A549 (cell line): ENCODE results near the gene TMED9. TPM values are rescaled to one million over a fixed set of nuclear protein-coding genes. Genes with fewer than 3 reads are reported as not detected.

ENCODE experiments used
- ATAC-seq, 2 experiments: fragments of 200-7000 bp in 1 of 2; fragments of >200 bp in 1 of 2; cut with Nextera tagmentation in 1 of 2; cut with Tn5 transposase in 1 of 2; 3 replicates each; pipeline versions ENCODE4 v1.8.0 to v1.9.1; 2018 to 2020; ENCODE audit warnings: mild to moderate bottlenecking in 1 of 2, moderate library complexity in 1 of 2
- CTCF ChIA-PET: fragments of 300-600 bp; sonication (Branson Sonifier 250); formaldehyde crosslinking; extraction: SDS; loops from one replicate; lab custom pipeline; 2021; ENCODE audit warnings: antibody characterized with exemption, inconsistent platforms; lab: Yijun Ruan, JAX
- POLR2A ChIA-PET: fragments of 350-600 bp; formaldehyde crosslinking; extraction: SDS; loops from one replicate; lab custom pipeline; 2021; ENCODE audit warnings: antibody characterized with exemption, inconsistent platforms; lab: Yijun Ruan, JAX
- DNase-seq, 2 experiments: peaks; one replicate each; pipeline versions ENCODE4 v3.0.0 to v3.0.0-alpha.2; 2011 to 2016; ENCODE audit warnings: low read depth in 1 of 2, low spot score in 1 of 2
- FAIRE-seq: peaks from 2 replicates; lab custom pipeline; 2011; peaks lifted over from hg19 to GRCh38; lab: Jason Lieb, UNC
- H3K27ac ChIP-seq, 2 experiments: fragments of >200 bp; sonication (Bioruptor Twin); formaldehyde crosslinking; 3 replicates each; pipeline ENCODE4 v1.5.1; 2016 to 2017
- H3K4me1 ChIP-seq: fragments of >200 bp; sonication (Bioruptor Twin); formaldehyde crosslinking; 3 replicates; pipeline ENCODE4 v1.6.1; 2016
- H3K4me2 ChIP-seq: fragments of >200 bp; sonication (Bioruptor Twin); formaldehyde crosslinking; 3 replicates; pipeline ENCODE4 v1.6.1; 2016
- H3K4me3 ChIP-seq: fragments of >200 bp; sonication (Bioruptor Twin); formaldehyde crosslinking; 3 replicates; pipeline ENCODE4 v1.5.1; 2016
- H3K9me3 ChIP-seq: fragments of >200 bp; sonication (Bioruptor Twin); formaldehyde crosslinking; 3 replicates; pipeline ENCODE4 v1.6.1; 2016
- BHLHE40 ChIP-seq: IDR thresholded peaks from 2 replicates; pipeline ENCODE4 v1.6.1; 2012; ENCODE audit warnings: low read depth, low read length, inconsistent platforms
- CBX8 ChIP-seq: fragments of 200-600 bp; sonication (generic); IDR thresholded peaks from 2 replicates; pipeline ENCODE4 v1.6.1; 2016
- CEBPB ChIP-seq, 2 experiments: fragments of >200 bp in 1 of 2; sonication (Bioruptor Twin) in 1 of 2; formaldehyde crosslinking in 1 of 2; IDR thresholded peaks; 2 replicates each; pipeline ENCODE4 v1.6.1; 2012 to 2016
- CHD4 ChIP-seq: fragments of 200-600 bp; sonication (generic); IDR thresholded peaks from 2 replicates; pipeline ENCODE4 v1.6.1; 2016; ENCODE audit warnings: antibody characterized with exemption, mild to moderate bottlenecking, borderline replicate concordance
- CTCF ChIP-seq: fragments of >200 bp; sonication (Bioruptor Twin); formaldehyde crosslinking; IDR thresholded peaks from 3 replicates; pipeline ENCODE4 v1.5.1; 2016
- E2F6 ChIP-seq: IDR thresholded peaks from 2 replicates; pipeline ENCODE4 v1.6.1; 2012; ENCODE audit warnings: low read depth, borderline replicate concordance
- EHF ChIP-seq: fragments of 250-450 bp; sonication (Bioruptor Pico); IDR thresholded peaks from 2 replicates; pipeline ENCODE4 v1.5.0; 2020; ENCODE audit warnings: mild to moderate bottlenecking
- ESRRA ChIP-seq: fragments of 150-350 bp; IDR thresholded peaks from 2 replicates; pipeline ENCODE4 v1.6.1; 2014; ENCODE audit warnings: mild to moderate bottlenecking, low read length, borderline replicate concordance
- GATA3 ChIP-seq: IDR thresholded peaks from 2 replicates; pipeline ENCODE4 v1.6.1; 2012; ENCODE audit warnings: borderline replicate concordance
- HDAC2 ChIP-seq: fragments of 200-600 bp; sonication (generic); IDR thresholded peaks from 2 replicates; pipeline ENCODE4 v1.6.1; 2016
- HEYL ChIP-seq: fragments of 250-450 bp; sonication (Bioruptor Pico); IDR thresholded peaks from 2 replicates; pipeline ENCODE4 v1.8.0; 2021; ENCODE audit warnings: mild to moderate bottlenecking, moderate library complexity
- HMGXB4 ChIP-seq: fragments of 250-450 bp; sonication (Bioruptor Pico); IDR thresholded peaks from 2 replicates; pipeline ENCODE4 v1.5.0; 2021; ENCODE audit warnings: mild to moderate bottlenecking, moderate library complexity, borderline replicate concordance
- HOXA7 ChIP-seq: fragments of 250-450 bp; sonication (Bioruptor Pico); IDR thresholded peaks from 2 replicates; pipeline ENCODE4 v1.5.0; 2020; ENCODE audit warnings: mild to moderate bottlenecking, moderate library complexity
- JUN ChIP-seq, 2 experiments: fragments of >200 bp; sonication (Bioruptor Twin); formaldehyde crosslinking; IDR thresholded peaks; 2 replicates in 1 of 2; 3 replicates in 1 of 2; pipeline ENCODE4 v1.6.1; 2016 to 2017
- JUNB ChIP-seq: fragments of >200 bp; sonication (Bioruptor Twin); formaldehyde crosslinking; IDR thresholded peaks from 2 replicates; pipeline ENCODE4 v1.6.1; 2016
- KDM1A ChIP-seq: fragments of 200-600 bp; sonication (generic); IDR thresholded peaks from 2 replicates; pipeline ENCODE4 v1.6.1; 2016; ENCODE audit warnings: low read depth, mild to moderate bottlenecking
- MAFK ChIP-seq: fragments of 450-650 bp; IDR thresholded peaks from 2 replicates; pipeline ENCODE4 v1.6.1; 2014; ENCODE audit not compliant: partially characterized antibody
- MAX ChIP-seq: IDR thresholded peaks from 2 replicates; pipeline ENCODE4 v1.6.1; 2012
- MAZ ChIP-seq: fragments of 150-350 bp; IDR thresholded peaks from 2 replicates; pipeline ENCODE4 v1.6.1; 2014; ENCODE audit warnings: antibody characterized with exemption, low read depth, low read length, borderline replicate concordance
- NPAS2 ChIP-seq: fragments of 250-450 bp; sonication (Bioruptor Pico); IDR thresholded peaks from 2 replicates; pipeline ENCODE4 v1.8.0; 2022; ENCODE audit warnings: mild to moderate bottlenecking, moderate library complexity, borderline replicate concordance
- PHF8 ChIP-seq: fragments of 200-600 bp; sonication (generic); IDR thresholded peaks from 2 replicates; pipeline ENCODE4 v1.6.1; 2016; ENCODE audit warnings: low read depth, mild to moderate bottlenecking, antibody characterized with exemption, moderate library complexity, borderline replicate concordance
- POLR2A ChIP-seq: IDR thresholded peaks from 2 replicates; pipeline ENCODE4 v1.6.1; 2012; ENCODE audit warnings: mild to moderate bottlenecking, low read length
- POLR2AphosphoS2 ChIP-seq: conservative IDR thresholded peaks from 2 replicates; pipeline ENCODE4 v1.6.1; 2012; ENCODE audit warnings: low read length, improper control_type of control experiment, inconsistent platforms
- RARB ChIP-seq: fragments of 250-450 bp; sonication (Bioruptor Pico); IDR thresholded peaks from 2 replicates; pipeline ENCODE4 v1.8.0; 2021; ENCODE audit warnings: mild to moderate bottlenecking, moderate library complexity
- SMC3 ChIP-seq: fragments of >200 bp; sonication (Bioruptor Twin); formaldehyde crosslinking; IDR thresholded peaks from 3 replicates; pipeline ENCODE4 v1.6.1; 2018; ENCODE audit warnings: inconsistent platforms
- TFCP2L1 ChIP-seq: fragments of 250-450 bp; sonication (Bioruptor Pico); IDR thresholded peaks from 2 replicates; pipeline ENCODE4 v1.5.0; 2021; ENCODE audit warnings: mild to moderate bottlenecking
- TP53 ChIP-seq: fragments of 250-450 bp; sonication (Bioruptor Pico); IDR thresholded peaks from 2 replicates; pipeline ENCODE4 v1.5.0; 2021; ENCODE audit warnings: mild to moderate bottlenecking, moderate library complexity
- USF2 ChIP-seq: fragments of 450-650 bp; IDR thresholded peaks from 2 replicates; pipeline ENCODE4 v1.6.1; 2014; ENCODE audit warnings: antibody characterized with exemption
- ZFP36 ChIP-seq: fragments of 450-650 bp; IDR thresholded peaks from 2 replicates; pipeline ENCODE4 v1.6.1; 2014; ENCODE audit warnings: borderline replicate concordance; ENCODE audit not compliant: partially characterized antibody
- WGBS: methylation state at CpG from one replicate; pipeline ENCODE4 v1.1.6; 2017; ENCODE audit errors: missing lambda C conversion rate; 5-methylcytosine and 5-hydroxymethylcytosine counted together
- polyA plus RNA-seq, 4 experiments: library from polyadenylated mRNA; depleted of rRNA in 3 of 4; stranded (reverse); fragments of >200 nt; fragmentation: RNase III in 1 of 4; extraction: RNeasy Plus Mini Kit Qiagen cat#74134 plus additional on column Dnase treatment in 1 of 4; gene quantifications; 2 replicates in 3 of 4; 3 replicates in 1 of 4; pipeline ENCODE4 v1.2.3, GENCODE V29; 2011 to 2017

TMED9 gene
- polyA plus RNA-seq, 2 of the 4 experiments (the other 2 are of a cell fraction), result 168 to 236 TPM

- no peak for TF ChIP-seq TP53 (CRISPR knock-in tag)
- TF ChIP-seq RARB (CRISPR knock-in tag), result no peak
- TF ChIP-seq GATA3, result no peak
- TF ChIP-seq TFCP2L1 (CRISPR knock-in tag), result no peak
- TF ChIP-seq ESRRA, result no peak
- TF ChIP-seq POLR2A, result no peak
- TF ChIP-seq MAZ, result no peak
- TF ChIP-seq SMC3, result no peak
- no peak for TF ChIP-seq BHLHE40
- no peak for TF ChIP-seq HMGXB4 (CRISPR knock-in tag)
- no peak for TF ChIP-seq CTCF
- TF ChIP-seq JUNB, result no peak
- TF ChIP-seq JUN (IDR thresholded peaks at IDR 0.05), result no peak
- no peak for TF ChIP-seq USF2
- no peak for TF ChIP-seq KDM1A
- TF ChIP-seq POLR2AphosphoS2, result no peak
- TF ChIP-seq CEBPB (IDR thresholded peaks at IDR 0.05), result no peak
- no peak for TF ChIP-seq HDAC2
- TF ChIP-seq ZFP36, result no peak
- H3K4me3 ChIP-seq, result no peak overlapping the region
- no peaks in the 10 kb centered on the region for H3K9me3 ChIP-seq
- ChIA-PET POLR2A (no interaction called here), CTCF (interaction anchor here (1.0 to 2.4 kb wide), 4 partner anchors 28 to 49 kb away, joined by 3 to 9 read pairs (median 4); no protein-coding TSS in a partner anchor)
- H3K27ac ChIP-seq, result no peak overlapping the region
- H3K4me1 ChIP-seq, result peaks cover 33% of the 10 kb centered on the region
- ATAC-seq (no peak), FAIRE-seq (no peak), DNase-seq (no peak)
- H3K4me2 ChIP-seq, result no peak overlapping the region
- WGBS, result 93% methylated on average over 1 of the region's 1 CpG
Measured at GRCh38 chr5:177550122-177550521, 41.9 kb upstream of the TMED9 start.

GRCh38 chr5:177552839-177553455 lies 39.1 kb upstream of the TMED9 start:
- Histone ChIP-seq H3K4me1 (peaks cover 13% of the 10 kb centered on the region; the same call in 2 of the 3 replicates), H3K9me3 (no peaks in the 10 kb centered on the region), H3K27ac (peak overlapping the region in 1 of 2 experiments; percentile 96; a peak in 3 of 6 replicates), H3K4me2 (peak overlapping the region; percentile 94), H3K4me3 (peak overlapping the region; percentile 96)
- ChIA-PET POLR2A (no interaction called here), CTCF (interaction anchor here (0.7 to 1.3 kb wide), 4 partner anchors 36 to 66 kb away, joined by 3 to 6 read pairs (median 3); partner anchors contain the start of gene DDX41)
- 72% methylated on average over 16 of the region's 16 CpGs for WGBS
- DNase-seq, result no peak
- ATAC-seq, result peak in 1 of 2 experiments; percentile 18; a peak in 3 of 6 replicates
- FAIRE-seq, result no peak
- TF ChIP-seq TFCP2L1 (CRISPR knock-in tag), result no peak
- TF ChIP-seq NPAS2 (CRISPR knock-in tag), result no peak
- no peak for TF ChIP-seq BHLHE40
- TF ChIP-seq CTCF, result no peak
- TF ChIP-seq E2F6, result no peak
- no peak for TF ChIP-seq CBX8
- no peak for TF ChIP-seq RARB (CRISPR knock-in tag)
- TF ChIP-seq MAFK, result no peak
- no peak for TF ChIP-seq ESRRA
- no peak for TF ChIP-seq CHD4
- TF ChIP-seq POLR2A, result no peak
- no peak for TF ChIP-seq MAX
- TF ChIP-seq HEYL (CRISPR knock-in tag), result no peak
- no peak for TF ChIP-seq EHF
- TF ChIP-seq PHF8, result no peak
- TF ChIP-seq TP53 (CRISPR knock-in tag), result no peak
- TF ChIP-seq HOXA7, result no peak
